HCT116 (cell line): ENCODE data around the gene NAV1. TPM values are rescaled to one million over a fixed set of nuclear protein-coding genes. Genes with fewer than 3 reads are reported as not detected.

ENCODE experiments used
- ATAC-seq: fragments of 200-7000 bp; cut with Tn5 transposase; 2 replicates; pipeline ENCODE4 v1.9.1; 2020; ENCODE audit warnings: mild to moderate bottlenecking, moderate library complexity
- BruUV-seq: library from RNA; stranded (reverse); fragments of 400-500 nt; replicated peaks from 2 replicates; lab custom pipeline; 2021; lab: Mats Ljungman, UMichigan
- CTCF ChIA-PET: fragments of 300-600 bp; sonication (Branson Sonifier 250); formaldehyde crosslinking; loops from one replicate; lab custom pipeline; 2021; ENCODE audit warnings: antibody characterized with exemption; lab: Charles Lee
- POLR2A ChIA-PET: fragments of 300-600, 350-600 bp; sonication (Branson Sonifier 250); formaldehyde crosslinking; loops from one replicate; lab custom pipeline; 2021; ENCODE audit warnings: antibody characterized with exemption; lab: Charles Lee
- RAD21 ChIA-PET, 2 experiments: fragments of 300-600 bp; sonication (Branson Sonifier 250); formaldehyde crosslinking; loops; one replicate each; lab custom pipeline; 2023; ENCODE audit warnings: low total read pairs in 2 of 2; ENCODE audit not compliant: uncharacterized antibody in 2 of 2, unreplicated experiment in 2 of 2, low non-redundant PET in 1 of 2; lab: Charles Lee
- DNase-seq: peaks from one replicate; pipeline ENCODE4 v3.0.0-alpha.2; 2010; ENCODE audit warnings: low read depth, low spot score
- H2AFZ ChIP-seq: fragments of 200-600 bp; shearing (Covaris generic), sonication (generic); 2 replicates; pipeline ENCODE4 v1.6.1; 2017; ENCODE audit warnings: low read depth, mixed run types, mixed read lengths, antibody characterized with exemption, low read length; ENCODE audit not compliant: poor library complexity, severe bottlenecking
- H3K27ac ChIP-seq: 2 replicates; pipeline ENCODE4 v1.5.1; 2012; ENCODE audit warnings: low read depth, low read length
- H3K27me3 ChIP-seq: fragments of 200-600 bp; sonication (generic); 2 replicates; pipeline ENCODE4 v1.6.1; 2016; ENCODE audit warnings: mixed run types, low read length, mixed read lengths; ENCODE audit not compliant: insufficient read depth
- H3K36me3 ChIP-seq, 2 experiments: fragments of 200-500 bp in 1 of 2; fragments of 200-600 bp in 1 of 2; sonication (Bioruptor generic) in 1 of 2; sonication (generic) in 1 of 2; 2 replicates each; pipeline versions ENCODE4 v1.5.1 to v1.6.1; 2014 to 2016; ENCODE audit warnings: low read length in 2 of 2, inconsistent platforms in 1 of 2, mixed read lengths in 1 of 2, mixed run types in 1 of 2; ENCODE audit not compliant: insufficient read depth in 2 of 2, control insufficient read depth in 1 of 2
- H3K4me1 ChIP-seq, 2 experiments: fragments of 200-600 bp in 1 of 2; sonication (generic) in 1 of 2; 2 replicates each; pipeline versions ENCODE4 v1.5.1 to v1.6.1; 2012 to 2017; ENCODE audit warnings: low read length in 2 of 2, inconsistent platforms in 1 of 2, mild to moderate bottlenecking in 1 of 2, mixed read lengths in 1 of 2, mixed run types in 1 of 2, moderate library complexity in 1 of 2; ENCODE audit not compliant: insufficient read depth in 2 of 2, control insufficient read depth in 1 of 2
- H3K4me2 ChIP-seq: fragments of 200-600 bp; sonication (generic); 2 replicates; pipeline ENCODE4 v1.6.1; 2017; ENCODE audit warnings: mixed run types, low read length, mixed read lengths
- H3K4me3 ChIP-seq, 2 experiments: fragments of 200-600 bp in 1 of 2; sonication (generic) in 1 of 2; replicated peaks in 1 of 2; 2 replicates each; pipeline ENCODE4 v1.5.1; 2011 to 2016; ENCODE audit warnings: low read length in 2 of 2, control low read depth in 1 of 2, low read depth in 1 of 2, mild to moderate bottlenecking in 1 of 2, mixed read lengths in 1 of 2, mixed run types in 1 of 2
- H3K79me2 ChIP-seq: fragments of 200-600 bp; sonication (generic); 2 replicates; pipeline ENCODE4 v1.6.1; 2017; ENCODE audit warnings: mild to moderate bottlenecking, mixed run types, low read length, moderate library complexity, mixed read lengths; ENCODE audit not compliant: insufficient read depth
- H3K9ac ChIP-seq: fragments of 200-600 bp; sonication (generic); 2 replicates; pipeline ENCODE4 v1.6.1; 2016; ENCODE audit warnings: low read length, mixed read lengths
- H3K9me2 ChIP-seq: fragments of 200-600 bp; sonication (generic), shearing (Covaris generic); 2 replicates; pipeline ENCODE4 v1.6.1; 2017; ENCODE audit warnings: mixed run types, mild to moderate bottlenecking, moderate library complexity; ENCODE audit not compliant: insufficient read depth
- H3K9me3 ChIP-seq, 2 experiments: fragments of 200-500 bp in 1 of 2; fragments of 200-600 bp in 1 of 2; sonication (Bioruptor generic) in 1 of 2; sonication (generic) in 1 of 2; 2 replicates each; pipeline ENCODE4 v1.6.1; 2014 to 2017; ENCODE audit warnings: low read length in 2 of 2, mixed read lengths in 2 of 2, inconsistent platforms in 1 of 2, low read depth in 1 of 2, mild to moderate bottlenecking in 1 of 2, mixed run types in 1 of 2, moderate library complexity in 1 of 2; ENCODE audit not compliant: control insufficient read depth in 1 of 2, insufficient read depth in 1 of 2
- H4K20me1 ChIP-seq: fragments of 200-600 bp; sonication (generic), shearing (Covaris generic); 2 replicates; pipeline ENCODE4 v1.6.1; 2017; ENCODE audit warnings: mixed run types, mild to moderate bottlenecking, moderate library complexity; ENCODE audit not compliant: insufficient read depth
- ATF3 ChIP-seq: IDR thresholded peaks from 2 replicates; pipeline ENCODE4 v1.6.1; 2012
- CBX3 ChIP-seq: IDR thresholded peaks from 2 replicates; pipeline ENCODE4 v1.6.1; 2012; ENCODE audit warnings: low read depth
- CEBPB ChIP-seq: IDR thresholded peaks from 2 replicates; pipeline ENCODE4 v1.6.1; 2012; ENCODE audit warnings: low read depth
- CTCF ChIP-seq, 3 experiments: fragments of 200-600 bp in 1 of 3; sonication (generic) in 1 of 3; IDR thresholded peaks in 2 of 3; conservative IDR thresholded peaks in 1 of 3; 2 replicates each; pipeline ENCODE4 v1.5.1; 2012 to 2017; ENCODE audit warnings: low read depth in 2 of 3, low read length in 2 of 3, antibody characterized with exemption in 1 of 3, borderline replicate concordance in 1 of 3, control low read depth in 1 of 3, mild to moderate bottlenecking in 1 of 3, mixed read lengths in 1 of 3, mixed run types in 1 of 3, moderate library complexity in 1 of 3; ENCODE audit not compliant: insufficient read depth in 1 of 3
- ELF1 ChIP-seq: IDR thresholded peaks from 2 replicates; pipeline ENCODE4 v1.6.1; 2012; ENCODE audit warnings: low read depth, borderline replicate concordance
- FOSL1 ChIP-seq: IDR thresholded peaks from 2 replicates; pipeline ENCODE4 v1.6.1; 2012; ENCODE audit warnings: low read depth
- JUND ChIP-seq: IDR thresholded peaks from 2 replicates; pipeline ENCODE4 v1.6.1; 2012
- MAX ChIP-seq: IDR thresholded peaks from 2 replicates; pipeline ENCODE4 v1.6.1; 2012
- POLR2A ChIP-seq: IDR thresholded peaks from 2 replicates; pipeline ENCODE4 v1.7.0; 2011; ENCODE audit warnings: borderline replicate concordance; ENCODE audit not compliant: insufficient read depth, insufficient read length; ENCODE audit errors: extremely low read depth
- POLR2AphosphoS5 ChIP-seq: IDR thresholded peaks from 2 replicates; pipeline ENCODE4 v1.6.1; 2011; ENCODE audit warnings: mild to moderate bottlenecking, low read depth, low read length, moderate library complexity
- SIN3A ChIP-seq: IDR thresholded peaks from 2 replicates; pipeline ENCODE4 v1.6.1; 2012; ENCODE audit warnings: low read depth
- SP1 ChIP-seq: IDR thresholded peaks from 2 replicates; pipeline ENCODE4 v1.6.1; 2012; ENCODE audit warnings: low read depth
- SRF ChIP-seq: IDR thresholded peaks from 2 replicates; pipeline ENCODE4 v1.6.1; 2012; ENCODE audit warnings: low read depth
- TCF7L2 ChIP-seq: IDR thresholded peaks from 2 replicates; pipeline ENCODE4 v1.7.0; 2011; ENCODE audit warnings: borderline replicate concordance, inconsistent platforms; ENCODE audit not compliant: insufficient read depth, insufficient read length; ENCODE audit errors: extremely low read depth
- YY1 ChIP-seq: IDR thresholded peaks from 2 replicates; pipeline ENCODE4 v1.6.1; 2011; ENCODE audit warnings: low read length, low read depth, moderate library complexity, mild to moderate bottlenecking; ENCODE audit not compliant: insufficient replicate concordance; ENCODE audit errors: extremely low read depth
- ZFX ChIP-seq: fragments of 450-650 bp; IDR thresholded peaks from 2 replicates; pipeline ENCODE4 v1.6.1; 2017
- ZNF274 ChIP-seq: fragments of 200-500 bp; sonication (Bioruptor generic); IDR thresholded peaks from 2 replicates; pipeline ENCODE4 v1.6.1; 2014; ENCODE audit warnings: mild to moderate bottlenecking, low read depth, low read length, inconsistent platforms
- intact Hi-C: fragments of 100-400 bp; cut with micrococcal nuclease; formaldehyde crosslinking; loops from 2 replicates; pipeline ENCODE4 v1.10.0; 2022
- total RNA-seq: library from RNA; stranded (reverse); gene quantifications from one replicate; pipeline ENCODE4 v1.2.1, GENCODE V29; 2021; ENCODE audit not compliant: unreplicated experiment
- TF ChIP-seq, protein P1 (sequence below): IDR thresholded peaks from 2 replicates; pipeline ENCODE4 v1.6.1; 2012; ENCODE audit warnings: low read depth

NAV1 gene
- total RNA-seq, 1 experiment from 2014 or later: 22.8 TPM

DNA sequence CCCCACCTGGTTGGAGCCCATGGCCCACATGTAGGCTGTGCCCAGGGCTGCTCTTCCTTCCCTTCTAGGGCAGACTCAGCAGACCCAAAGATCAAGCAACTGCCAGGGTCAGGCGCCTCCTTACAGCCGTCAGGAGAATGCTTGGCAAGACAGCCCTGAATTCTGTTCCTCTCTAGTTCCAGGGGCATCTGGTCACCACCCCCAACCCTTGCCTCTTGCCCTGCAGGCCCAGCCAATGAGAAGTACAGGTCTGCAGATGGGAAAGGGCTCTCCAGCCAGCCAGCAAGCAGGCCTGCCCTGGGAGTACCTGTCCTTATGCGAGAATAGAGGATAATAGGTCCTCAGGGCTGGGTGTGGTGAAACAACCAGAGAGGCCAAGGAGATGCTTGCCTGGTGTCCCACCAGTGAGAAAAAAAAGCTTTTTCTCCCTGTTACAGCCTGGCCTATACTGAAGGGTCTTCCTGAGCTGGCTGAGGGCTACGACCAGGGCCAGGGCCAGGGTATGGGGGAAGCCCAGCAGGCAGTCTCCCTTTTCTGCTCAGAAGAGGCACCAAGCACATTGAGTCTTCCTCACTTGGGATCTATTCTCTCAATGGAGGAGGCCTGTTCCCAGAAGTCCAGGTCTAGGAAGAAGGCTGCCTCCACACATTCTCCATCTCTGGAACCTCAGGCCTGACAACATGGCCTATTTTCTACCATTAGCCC is 31.4 kb downstream of the NAV1 start:
- TF ChIP-seq FOSL1 (no peak), MAX (no peak), SIN3A (no peak), ZNF274 (no peak), TCF7L2 (no peak), POLR2AphosphoS5 (no peak), ATF3 (no peak), CEBPB (no peak), POLR2A (no peak), ZFX (no peak), SP1 (no peak), SRF (no peak), YY1 (no peak), ELF1 (no peak), CTCF (IDR thresholded peaks at IDR 0.05 in 2 of 3, conservative IDR thresholded peaks at IDR 0.05 in 1 of 3; ENCODE audit: borderline replicate concordance in 1 of 3, insufficient read depth in 1 of 3, low read depth in 2 of 3, low read length in 2 of 3) (no peak), CBX3 (no peak), JUND (no peak)
- TF ChIP-seq, protein P1, sequence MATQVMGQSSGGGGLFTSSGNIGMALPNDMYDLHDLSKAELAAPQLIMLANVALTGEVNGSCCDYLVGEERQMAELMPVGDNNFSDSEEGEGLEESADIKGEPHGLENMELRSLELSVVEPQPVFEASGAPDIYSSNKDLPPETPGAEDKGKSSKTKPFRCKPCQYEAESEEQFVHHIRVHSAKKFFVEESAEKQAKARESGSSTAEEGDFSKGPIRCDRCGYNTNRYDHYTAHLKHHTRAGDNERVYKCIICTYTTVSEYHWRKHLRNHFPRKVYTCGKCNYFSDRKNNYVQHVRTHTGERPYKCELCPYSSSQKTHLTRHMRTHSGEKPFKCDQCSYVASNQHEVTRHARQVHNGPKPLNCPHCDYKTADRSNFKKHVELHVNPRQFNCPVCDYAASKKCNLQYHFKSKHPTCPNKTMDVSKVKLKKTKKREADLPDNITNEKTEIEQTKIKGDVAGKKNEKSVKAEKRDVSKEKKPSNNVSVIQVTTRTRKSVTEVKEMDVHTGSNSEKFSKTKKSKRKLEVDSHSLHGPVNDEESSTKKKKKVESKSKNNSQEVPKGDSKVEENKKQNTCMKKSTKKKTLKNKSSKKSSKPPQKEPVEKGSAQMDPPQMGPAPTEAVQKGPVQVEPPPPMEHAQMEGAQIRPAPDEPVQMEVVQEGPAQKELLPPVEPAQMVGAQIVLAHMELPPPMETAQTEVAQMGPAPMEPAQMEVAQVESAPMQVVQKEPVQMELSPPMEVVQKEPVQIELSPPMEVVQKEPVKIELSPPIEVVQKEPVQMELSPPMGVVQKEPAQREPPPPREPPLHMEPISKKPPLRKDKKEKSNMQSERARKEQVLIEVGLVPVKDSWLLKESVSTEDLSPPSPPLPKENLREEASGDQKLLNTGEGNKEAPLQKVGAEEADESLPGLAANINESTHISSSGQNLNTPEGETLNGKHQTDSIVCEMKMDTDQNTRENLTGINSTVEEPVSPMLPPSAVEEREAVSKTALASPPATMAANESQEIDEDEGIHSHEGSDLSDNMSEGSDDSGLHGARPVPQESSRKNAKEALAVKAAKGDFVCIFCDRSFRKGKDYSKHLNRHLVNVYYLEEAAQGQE: no peak
- intact Hi-C loops: no loop called here
- no peaks in the 10 kb centered on the region for H3K79me2 ChIP-seq
- no peaks in the 10 kb centered on the region for H3K9me2 ChIP-seq
- no peak overlapping the region for H3K27ac ChIP-seq
- H2AFZ ChIP-seq: no peak overlapping the region
- H3K9ac ChIP-seq: no peak overlapping the region
- no TSS peak for BruUV-seq
- no peaks in the 10 kb centered on the region; the same call in 1 of the 2 replicates for H3K27me3 ChIP-seq
- no peak overlapping the region for H3K4me3 ChIP-seq
- no peaks in the 10 kb centered on the region for H4K20me1 ChIP-seq
- ATAC-seq (no peak), DNase-seq (no peak)
- ChIA-PET POLR2A (no interaction called here), CTCF (no interaction called here), RAD21 (no interaction called here)
- H3K36me3 ChIP-seq: no peaks in the 10 kb centered on the region
- no peaks in the 10 kb centered on the region for H3K9me3 ChIP-seq
- no peak overlapping the region for H3K4me2 ChIP-seq
- H3K4me1 ChIP-seq: no peaks in the 10 kb centered on the region
